SIG-M5 treated with dmso at 0.1 percent for 504 hours (cell line): Measurements from ENCODE around the gene DIO1.
"Not testable (repeated sequence)": the region's sequence is repeated elsewhere in the genome, so short reads cannot be mapped to it uniquely, and the experiment has no call there.

Source experiments
- DNase-seq: peaks from one replicate; lab custom pipeline; 2025; ENCODE audit not compliant: unreplicated experiment; lab: John Stamatoyannopoulos, UW

The DIO1 gene

DNA sequence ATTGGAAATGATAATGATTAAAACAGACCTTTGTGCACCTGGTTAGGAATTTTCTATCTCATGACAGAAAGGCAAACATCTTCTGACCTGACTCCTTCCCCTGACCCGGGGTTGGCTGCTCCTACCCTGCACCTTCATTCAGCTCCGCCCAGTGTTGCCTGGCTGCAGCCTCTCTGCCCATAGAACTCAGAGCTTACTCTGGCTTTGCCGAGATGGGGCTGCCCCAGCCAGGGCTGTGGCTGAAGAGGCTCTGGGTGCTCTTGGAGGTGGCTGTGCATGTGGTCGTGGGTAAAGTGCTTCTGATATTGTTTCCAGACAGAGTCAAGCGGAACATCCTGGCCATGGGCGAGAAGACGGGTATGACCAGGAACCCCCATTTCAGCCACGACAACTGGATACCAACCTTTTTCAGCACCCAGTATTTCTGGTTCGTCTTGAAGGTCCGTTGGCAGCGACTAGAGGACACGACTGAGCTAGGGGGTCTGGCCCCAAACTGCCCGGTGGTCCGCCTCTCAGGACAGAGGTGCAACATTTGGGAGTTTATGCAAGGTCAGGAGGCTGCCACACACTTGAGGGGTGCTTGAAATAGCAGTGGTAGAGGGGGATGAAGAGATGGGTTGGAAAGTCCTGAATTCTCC is at the start of gene DIO1:
TSS of gene DIO1 (plus strand) at position 189 of the 638 bp plus-strand sequence. CDS start at position 213, 24 bp downstream.
- no peak for DNase-seq

DNA sequence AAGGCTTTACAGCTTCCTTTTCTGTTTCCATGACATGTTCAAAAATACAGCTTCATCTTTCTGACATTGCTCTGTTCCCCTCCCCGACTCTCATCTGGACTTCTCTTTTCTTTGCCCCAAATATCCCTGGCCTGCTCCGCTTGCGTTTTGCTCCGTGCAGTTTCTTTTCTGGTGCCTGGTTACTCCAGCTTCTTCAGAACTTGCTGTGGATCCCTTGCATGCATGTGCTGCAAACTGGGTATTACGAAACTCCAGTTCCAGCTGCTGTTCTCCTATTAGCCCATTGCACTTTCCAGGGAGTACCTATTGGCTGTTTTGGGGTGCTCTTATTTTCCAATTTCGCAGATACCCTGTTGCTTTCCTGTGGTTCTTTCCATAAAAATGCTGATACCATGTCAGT is 46.0 kb upstream of the DIO1 start:
- DNase-seq = no peak

DNA sequence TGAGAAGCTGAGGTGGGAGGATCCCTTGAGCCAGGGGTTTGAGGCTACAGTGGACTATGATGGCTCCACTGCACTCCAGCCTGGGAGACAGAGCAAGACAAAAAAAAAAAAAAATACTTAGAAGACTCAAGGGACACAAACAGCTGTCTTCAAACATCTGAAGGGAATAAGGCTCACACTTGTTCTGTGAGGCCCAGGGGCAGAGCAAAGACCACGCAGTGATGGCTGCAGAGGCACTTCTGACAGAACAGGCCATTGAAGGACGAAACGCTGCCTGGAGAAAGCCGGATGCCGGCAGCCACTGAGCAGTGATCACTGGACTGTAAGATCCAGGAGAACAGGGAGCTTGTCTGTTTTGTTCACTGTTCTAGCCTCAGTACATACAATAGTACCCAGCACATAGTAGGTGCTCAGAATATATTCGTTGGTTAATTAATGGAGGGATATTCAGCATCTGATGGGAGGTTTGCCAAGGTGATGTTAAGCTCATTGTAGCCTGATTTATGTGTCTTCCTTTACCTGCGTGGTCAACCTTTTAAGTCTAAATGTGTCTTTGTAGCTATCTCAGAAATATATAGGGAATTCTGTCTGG is 43.8 kb upstream of the DIO1 start:
- no peak for DNase-seq

DNA sequence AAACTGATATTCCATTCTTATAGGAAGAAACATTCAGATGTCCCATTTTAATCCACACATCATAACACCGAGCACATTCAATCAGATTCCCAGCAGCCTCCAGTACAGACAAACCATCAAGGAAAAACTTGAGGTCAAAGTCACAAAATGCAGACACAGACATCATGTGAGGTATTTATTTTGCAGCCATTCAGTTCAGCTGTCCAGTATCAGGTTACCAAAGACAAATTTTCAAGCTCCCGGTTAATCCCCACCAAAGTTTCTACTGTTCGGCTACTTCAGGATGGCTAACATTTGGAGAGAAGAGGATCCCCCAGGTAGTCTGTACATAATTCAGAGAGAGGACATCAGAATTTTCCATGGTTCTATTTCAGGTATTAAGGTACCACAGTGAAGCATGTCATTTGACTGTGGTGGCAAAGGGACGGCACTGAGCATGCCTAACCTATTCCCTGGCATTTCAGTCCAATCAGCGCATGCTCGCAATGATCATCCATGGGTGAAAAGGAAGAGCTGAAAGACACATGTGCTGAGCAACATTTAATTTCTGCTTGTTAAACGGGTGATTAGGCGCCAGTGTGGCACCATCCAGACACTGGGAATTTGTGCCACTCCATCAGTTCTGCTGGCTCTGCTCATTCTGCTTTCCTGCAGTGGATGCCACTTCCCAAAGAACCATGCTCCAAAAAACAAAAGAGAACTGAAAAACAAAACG is 42.3 kb upstream of the DIO1 start:
- DNase-seq = no peak

DNA sequence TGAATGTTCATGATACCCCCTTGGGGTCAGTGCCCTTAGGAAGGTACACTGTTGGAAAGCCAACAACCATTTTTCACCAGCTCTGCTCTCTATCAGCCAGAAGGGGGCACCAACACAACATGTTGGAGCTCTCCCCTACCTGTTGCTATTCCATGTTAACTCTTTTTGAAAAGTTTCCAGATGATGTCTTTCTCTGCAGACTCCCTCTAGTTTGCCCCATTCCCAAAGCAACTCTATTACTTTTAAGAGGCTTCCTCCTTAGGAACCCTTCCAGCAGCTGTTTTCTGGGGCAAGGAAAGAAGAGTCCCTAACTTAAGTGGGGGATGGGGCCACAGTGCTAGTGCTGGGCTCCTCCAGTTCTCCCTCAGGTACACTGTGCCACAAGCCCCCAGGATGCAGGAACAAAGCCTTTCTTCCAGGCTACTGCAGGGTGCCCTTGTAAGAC is 33.0 kb upstream of the DIO1 start:
- DNase-seq = peak; percentile 37

DNA sequence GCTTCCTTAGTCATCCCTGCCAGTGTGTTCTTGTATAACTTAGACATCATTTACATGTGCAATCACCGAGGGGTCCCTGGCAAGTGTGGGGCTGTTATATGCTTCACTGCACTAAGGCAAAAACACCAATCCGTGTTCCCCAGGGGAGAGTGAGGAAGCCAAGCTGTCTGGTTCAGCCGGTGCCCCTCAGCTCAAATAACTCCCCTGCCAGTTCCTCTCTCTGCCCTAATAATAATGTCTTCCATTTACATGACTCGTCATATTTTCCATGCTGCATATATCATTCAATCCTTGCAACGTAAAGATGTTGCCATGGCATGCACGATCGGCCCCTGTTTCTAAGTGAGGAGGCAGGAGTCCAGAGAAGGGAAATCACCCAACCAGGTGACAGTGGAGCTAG is 31.5 kb upstream of the DIO1 start:
- DNase-seq = no peak

DNA sequence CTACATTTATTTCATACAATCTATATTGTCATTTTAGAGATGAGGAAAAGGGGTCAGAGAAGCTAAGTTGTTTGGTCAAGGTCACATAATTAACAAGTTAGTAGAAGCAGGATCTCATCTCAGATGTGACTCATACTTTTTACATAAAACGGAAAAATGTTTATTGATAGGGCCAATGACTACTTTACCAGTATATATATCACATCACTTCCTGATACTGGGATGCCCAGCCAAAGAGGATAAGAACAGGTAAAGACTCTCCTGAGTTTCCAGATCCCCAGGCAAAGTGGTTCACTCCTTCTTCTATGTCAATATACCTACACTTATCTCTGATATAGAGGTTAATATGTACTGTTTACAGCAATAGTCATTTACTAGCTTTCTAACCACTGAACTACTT is 25.4 kb upstream of the DIO1 start:
- DNase-seq = no peak

DNA sequence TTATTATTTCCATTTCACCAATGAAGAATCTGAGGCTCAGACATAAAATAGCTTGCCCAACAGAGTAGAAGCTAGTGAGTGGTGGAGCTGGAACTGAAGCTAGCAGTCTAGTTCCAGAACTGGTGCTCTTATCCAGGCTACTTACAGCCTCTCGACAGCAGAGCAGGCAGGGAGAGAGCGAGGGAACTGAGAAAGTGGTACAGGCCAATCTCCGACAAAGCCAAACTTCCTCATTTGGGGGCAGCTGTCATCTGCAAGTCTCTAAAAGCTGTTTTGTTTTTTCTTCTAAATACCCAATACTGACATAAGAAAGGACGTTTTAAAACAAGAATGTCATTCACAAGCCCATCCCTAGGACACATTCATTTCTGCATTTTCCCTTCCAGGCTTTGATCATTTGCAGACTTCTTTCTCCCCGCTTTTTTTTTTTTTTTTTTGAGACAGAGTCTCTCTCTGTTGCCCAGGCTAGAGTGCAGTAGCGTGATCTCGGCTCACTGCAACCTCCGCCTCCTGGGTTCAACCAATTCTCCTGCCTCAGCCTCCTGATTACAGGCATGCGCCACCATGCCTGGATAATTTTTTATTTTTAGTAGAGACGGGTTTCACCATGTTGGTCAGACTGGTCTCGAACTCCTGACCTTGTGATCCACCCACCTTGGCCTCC is 24.4 kb upstream of the DIO1 start:
- DNase-seq = peak; percentile 54

DNA sequence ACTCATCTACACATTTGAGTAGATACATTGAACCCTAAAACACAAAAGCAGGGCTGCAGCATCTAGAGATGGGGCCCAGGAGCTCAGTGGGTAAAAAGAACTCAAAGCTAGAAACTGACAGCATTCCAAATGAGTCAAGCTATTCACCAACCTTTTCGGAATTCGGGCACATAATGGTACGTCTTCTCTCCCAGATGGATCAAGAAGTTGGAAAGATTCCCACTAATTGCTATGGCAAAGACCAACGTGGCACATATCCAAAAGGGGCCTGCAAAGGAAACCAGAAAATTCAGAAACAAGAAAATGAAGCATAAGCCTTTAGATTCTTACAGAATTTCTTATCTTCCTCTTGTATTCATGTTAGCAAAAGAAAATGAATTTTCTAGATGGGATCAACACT is 22.8 kb upstream of the DIO1 start:
- DNase-seq = no peak

DNA sequence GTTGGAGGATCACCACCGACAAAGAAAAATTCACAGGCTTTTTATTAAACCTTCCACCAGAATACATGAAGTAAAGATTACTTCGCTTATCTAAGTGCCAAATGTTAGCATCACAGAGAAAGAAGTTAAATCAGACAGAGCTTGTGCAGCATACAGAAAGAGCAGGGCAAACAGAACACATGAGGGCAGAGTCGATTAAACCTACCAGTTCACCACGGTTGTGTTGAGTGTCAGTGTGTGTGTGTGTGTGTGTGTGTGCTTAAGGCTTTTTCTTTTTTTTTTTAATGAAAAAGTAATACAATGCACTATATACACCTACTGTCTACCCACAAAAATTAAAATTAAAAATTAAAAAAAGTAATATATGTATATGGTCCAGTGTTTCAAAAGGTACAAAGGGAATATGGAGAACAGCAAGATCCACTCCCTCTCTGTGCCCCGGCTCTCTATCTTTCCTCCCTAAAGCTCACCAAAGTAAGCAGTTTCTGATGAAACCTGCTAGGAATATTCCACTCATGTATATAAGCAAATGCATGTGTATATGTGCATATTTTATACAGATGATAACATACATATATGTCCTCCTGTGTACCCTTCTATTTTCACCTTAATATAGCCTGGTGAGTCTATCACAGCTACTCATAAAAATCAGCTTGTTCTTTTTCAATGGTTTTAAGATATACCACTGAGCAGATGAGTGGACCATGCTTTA is 22.1 kb upstream of the DIO1 start:
- no peak for DNase-seq

DNA sequence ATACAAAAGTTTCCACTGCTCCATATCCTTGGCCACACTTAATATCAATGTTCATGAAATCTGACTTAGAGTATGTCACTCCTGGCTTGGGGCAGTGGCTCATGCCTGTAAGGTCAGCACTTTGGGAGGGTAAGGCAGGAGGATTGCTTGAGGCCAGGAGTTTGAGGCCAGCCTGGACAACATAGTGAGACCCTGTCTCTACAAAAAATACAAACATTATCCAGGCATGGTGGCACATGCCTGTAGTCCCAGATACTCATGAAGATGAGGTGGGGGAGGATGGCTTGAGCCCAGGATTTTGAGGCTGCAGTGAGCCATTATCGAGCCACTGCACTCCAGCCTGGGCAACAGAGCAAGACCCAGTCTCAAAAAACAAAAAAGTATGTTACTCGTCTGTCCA is 18.8 kb upstream of the DIO1 start:
- not testable (repeated sequence) for DNase-seq

DNA sequence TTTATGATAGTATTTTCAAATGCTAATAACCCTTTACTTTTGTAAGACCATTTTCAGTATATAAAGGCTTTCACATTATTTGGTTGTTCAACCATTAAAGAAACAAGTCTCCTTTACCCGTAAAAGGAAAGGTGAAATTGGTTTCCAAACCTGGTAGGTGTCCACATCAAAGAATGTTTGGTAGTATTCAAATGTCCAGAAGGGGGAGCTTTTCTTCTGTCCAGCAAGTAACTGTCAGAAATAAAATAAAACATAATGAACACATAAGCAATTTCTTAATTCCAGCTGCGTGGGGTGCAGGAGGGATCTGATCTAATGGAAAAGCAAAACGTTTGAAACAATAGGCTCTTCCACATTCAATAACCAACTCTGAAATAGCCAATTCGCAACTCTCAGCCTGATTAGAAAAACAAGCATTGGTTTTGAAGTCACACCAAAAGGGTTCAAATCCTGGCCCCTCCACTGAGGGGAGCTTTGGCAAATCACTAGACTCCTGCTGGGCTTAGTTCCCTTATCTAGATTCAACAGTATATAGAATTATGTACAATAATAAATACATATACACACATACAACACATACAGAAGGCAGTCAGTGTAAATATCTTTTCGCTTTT is 15.4 kb upstream of the DIO1 start:
- peak; percentile 35 for DNase-seq

DNA sequence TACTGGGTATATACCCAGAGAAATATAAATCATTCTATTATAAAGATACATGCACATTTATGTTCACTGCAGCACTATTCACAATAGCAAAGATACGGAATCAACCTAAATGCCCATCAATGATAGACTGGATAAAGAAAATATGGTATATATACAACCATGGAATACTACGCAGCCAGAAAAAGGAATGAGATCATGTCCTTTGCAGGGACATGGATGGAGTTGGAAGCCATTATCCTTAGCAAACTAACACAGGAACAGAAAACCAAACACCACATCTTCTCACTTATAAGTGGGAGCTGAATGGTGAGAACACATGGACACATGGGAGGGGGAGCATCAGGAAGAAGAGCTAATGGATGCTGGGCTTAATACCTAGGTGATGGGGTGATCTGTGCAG is 12.1 kb upstream of the DIO1 start:
- DNase-seq = not testable (repeated sequence)

DNA sequence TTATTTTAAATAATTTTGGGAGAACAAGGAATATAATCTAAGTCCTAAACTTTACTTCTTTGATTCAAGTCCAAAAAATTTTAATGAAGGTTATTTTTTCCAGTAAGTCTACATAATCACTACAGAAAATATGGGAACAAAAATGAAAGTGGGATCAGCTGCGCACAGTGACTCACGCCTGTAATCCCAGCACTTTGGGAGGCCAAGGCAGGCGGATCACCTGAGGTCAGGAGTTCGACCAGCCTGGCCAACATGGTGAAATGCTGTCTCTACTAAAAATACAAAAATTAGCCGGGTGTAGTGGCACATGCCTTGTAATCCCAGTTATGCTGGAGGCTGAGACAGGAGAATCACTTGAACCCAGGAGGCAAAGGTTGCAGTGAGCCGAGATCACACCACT is 10.4 kb upstream of the DIO1 start:
- DNase-seq = not testable (repeated sequence)

DNA sequence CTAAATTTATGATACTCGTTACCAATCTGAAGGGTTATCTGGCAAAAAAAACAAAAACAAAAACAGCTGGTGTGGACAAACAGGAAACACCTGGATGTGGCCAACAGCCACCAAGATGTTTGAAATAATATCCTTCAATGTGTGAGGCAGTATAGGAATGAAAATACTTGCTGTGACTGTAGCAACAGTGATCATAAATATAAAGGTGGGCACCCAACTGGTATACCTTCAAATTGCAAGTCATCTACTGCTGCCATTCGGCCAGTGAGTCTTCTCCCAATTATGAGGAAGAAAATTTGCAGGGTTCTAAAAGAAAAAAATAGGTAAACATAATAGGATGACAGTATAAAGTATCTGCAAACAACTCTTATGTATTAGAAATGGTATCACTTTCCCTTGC is 5.3 kb upstream of the DIO1 start:
- DNase-seq = no peak

DNA sequence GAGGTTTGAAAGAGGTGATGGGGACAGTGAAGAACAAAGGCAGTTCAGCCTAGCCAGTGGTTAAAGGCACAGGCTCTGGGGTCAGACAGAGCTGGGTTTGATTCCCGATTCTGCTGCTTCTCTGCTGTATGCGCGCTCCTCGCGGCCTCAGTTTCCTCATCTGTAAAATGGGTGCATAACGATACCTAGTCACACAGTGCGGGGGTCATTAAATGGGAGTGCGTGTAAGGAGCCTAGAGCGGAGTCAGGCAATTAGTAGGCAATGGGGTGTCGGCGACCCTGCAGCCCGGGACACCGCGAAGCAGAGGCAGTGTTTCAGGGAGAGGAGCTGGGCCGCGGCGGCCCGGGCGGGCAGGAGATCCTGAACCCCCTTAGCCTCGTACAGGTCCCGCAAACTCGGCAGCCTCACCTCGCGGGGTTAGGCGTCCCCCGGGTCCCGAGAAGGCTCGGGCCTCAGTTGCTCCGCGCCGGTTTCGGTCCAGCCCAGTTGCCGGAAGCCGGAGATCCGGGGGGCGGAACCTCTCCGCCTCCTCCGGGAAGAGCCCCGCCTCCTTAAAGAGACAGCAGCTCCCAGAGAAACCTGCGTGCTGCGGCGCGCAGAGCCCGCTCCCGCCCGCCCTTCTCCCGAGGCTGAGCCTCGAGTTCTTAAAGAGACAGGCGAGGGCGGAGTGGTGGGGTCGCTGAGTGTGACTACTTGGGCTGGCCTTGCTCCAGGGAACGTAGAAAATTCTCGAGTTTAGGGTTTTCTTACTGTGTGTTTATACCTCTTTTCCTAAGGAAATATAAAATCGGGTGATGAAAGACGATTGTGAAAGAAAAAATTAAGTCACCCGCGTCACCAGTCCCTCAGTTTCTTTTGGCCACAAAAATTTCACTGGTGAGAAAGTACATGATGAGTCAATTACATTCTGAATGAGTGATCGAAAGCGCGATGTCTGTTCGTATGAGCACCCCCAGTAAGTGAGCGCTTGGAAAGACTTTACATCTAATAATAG is 4.4 kb upstream of the DIO1 start, which contains the start of gene YIPF1:
TSS of gene YIPF1 (minus strand) at position 494 of the 995 bp plus-strand sequence. CDS start 860 bp downstream, outside the sequence.
- DNase-seq = peak; percentile 84

DNA sequence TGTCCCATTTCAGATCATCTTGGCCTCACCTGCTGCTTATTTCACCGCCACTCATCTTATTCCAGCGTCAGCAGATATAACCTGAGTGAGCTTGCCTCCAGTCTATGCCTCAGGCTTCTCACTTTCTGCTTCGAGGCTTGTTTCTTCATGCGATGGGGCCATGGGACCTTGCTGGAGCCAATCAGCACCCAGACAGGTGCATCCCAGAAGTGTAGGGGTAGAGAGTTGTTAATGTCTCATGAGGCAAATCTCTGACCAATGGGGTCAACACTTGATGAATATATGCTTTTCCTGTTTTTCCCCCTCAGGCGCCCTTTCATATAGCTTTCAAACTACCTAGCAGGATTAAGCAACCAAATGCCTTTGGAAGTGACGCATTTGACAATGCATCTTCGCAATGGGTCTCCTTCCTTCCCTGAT is 3.5 kb upstream of the DIO1 start:
- DNase-seq = no peak

DNA sequence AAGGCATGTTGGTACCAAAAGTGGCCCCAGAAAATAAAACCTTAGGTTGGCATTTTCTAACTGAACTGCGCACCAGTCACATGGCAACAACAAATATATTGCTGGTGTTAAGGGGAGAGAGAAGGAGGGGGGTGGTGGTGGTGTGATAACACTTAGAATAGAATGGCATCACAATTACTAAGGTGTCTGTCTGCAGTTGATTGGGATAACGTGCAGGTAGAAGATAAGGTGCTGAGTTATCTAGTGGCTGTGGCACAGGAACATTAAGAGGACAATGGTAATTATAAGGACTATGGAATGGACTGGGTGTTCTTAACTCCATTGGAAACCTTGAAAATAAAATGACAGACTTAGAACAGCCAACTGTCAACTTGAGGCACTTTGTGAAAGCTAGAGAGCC is 3.0 kb upstream of the DIO1 start:
- no peak for DNase-seq

DNA sequence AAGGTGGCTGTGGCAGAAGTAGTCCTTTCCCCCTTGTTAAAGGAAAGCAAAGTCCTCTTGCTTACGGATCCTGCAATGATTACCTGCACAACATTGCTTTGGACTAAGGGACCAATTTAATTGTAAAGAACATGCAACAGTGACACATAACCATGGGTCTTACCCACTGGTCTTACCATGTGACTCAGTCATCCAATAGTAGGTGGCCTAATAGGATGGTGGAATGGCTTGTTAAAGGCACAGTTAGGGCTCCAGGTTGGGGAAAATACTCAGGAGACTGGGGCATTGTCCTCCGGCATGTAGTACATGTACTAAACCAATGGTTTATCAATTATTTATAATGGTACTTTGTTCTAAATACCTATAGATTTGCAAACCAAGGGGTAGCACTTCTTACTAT is 2.3 kb upstream of the DIO1 start:
- DNase-seq = no peak
